Suprapubic skin (tissue), 4 donors: ENCODE data around the gene NEUROD6. TPM values are rescaled to one million over a fixed set of nuclear protein-coding genes. Genes with fewer than 3 reads are reported as not detected.

ENCODE experiments used
- DNase-seq, 2 donors: peaks; one replicate each; pipeline ENCODE4 v3.0.0-alpha.2; 2019; ENCODE audit warnings: low spot score in 2 of 2
- H3K27ac ChIP-seq: fragments of 200-600 bp; sonication (generic); one replicate; pipeline ENCODE4 v1.5.1; 2019
- H3K27me3 ChIP-seq: fragments of 200-600 bp; sonication (generic); one replicate; pipeline ENCODE4 v1.5.1; 2019
- H3K36me3 ChIP-seq: fragments of 200-600 bp; sonication (generic); one replicate; pipeline ENCODE4 v1.5.1; 2019
- H3K4me1 ChIP-seq: fragments of 200-600 bp; sonication (generic); one replicate; pipeline ENCODE4 v1.5.1; 2019
- H3K4me3 ChIP-seq: fragments of 200-600 bp; sonication (generic); one replicate; pipeline ENCODE4 v1.5.1; 2019; ENCODE audit warnings: mild to moderate bottlenecking
- H3K9me3 ChIP-seq: fragments of 200-600 bp; sonication (generic); one replicate; pipeline ENCODE4 v1.5.1; 2019
- EP300 ChIP-seq: sonication (generic); formaldehyde crosslinking; IDR thresholded peaks from one replicate; pipeline ENCODE4 v1.6.1; 2017; ENCODE audit warnings: antibody characterized with exemption
- POLR2A ChIP-seq, 2 donors: fragments of 450-650 bp; IDR thresholded peaks; one replicate each; pipeline ENCODE4 v1.6.1; 2017; ENCODE audit warnings: antibody characterized with exemption in 2 of 2, mild to moderate bottlenecking in 2 of 2, moderate library complexity in 2 of 2
- POLR2AphosphoS5 ChIP-seq, 3 donors: sonication (generic); formaldehyde crosslinking; IDR thresholded peaks; one replicate each; pipeline ENCODE4 v1.6.1; 2017; ENCODE audit warnings: antibody characterized with exemption in 3 of 3
- WGBS: methylation state at CpG from one replicate; pipeline ENCODE4 v1.1.5; 2018; 5-methylcytosine and 5-hydroxymethylcytosine counted together
- total RNA-seq, 4 donors: library from RNA; depleted of rRNA; stranded (reverse); fragments of >200 nt; gene quantifications; one replicate each; pipeline ENCODE4 v1.1.0, GENCODE V29; 2016
- TF ChIP-seq, protein P1 (sequence below), 2 donors: fragments of 200-600 bp in 1 of 2; fragments of 450-650 bp in 1 of 2; sonication (generic) in 1 of 2; IDR thresholded peaks; one replicate each; pipeline ENCODE4 v1.5.1; 2016 to 2019; ENCODE audit warnings: antibody characterized with exemption in 2 of 2, mild to moderate bottlenecking in 1 of 2, moderate library complexity in 1 of 2

NEUROD6 gene
- not detected for total RNA-seq

DNA sequence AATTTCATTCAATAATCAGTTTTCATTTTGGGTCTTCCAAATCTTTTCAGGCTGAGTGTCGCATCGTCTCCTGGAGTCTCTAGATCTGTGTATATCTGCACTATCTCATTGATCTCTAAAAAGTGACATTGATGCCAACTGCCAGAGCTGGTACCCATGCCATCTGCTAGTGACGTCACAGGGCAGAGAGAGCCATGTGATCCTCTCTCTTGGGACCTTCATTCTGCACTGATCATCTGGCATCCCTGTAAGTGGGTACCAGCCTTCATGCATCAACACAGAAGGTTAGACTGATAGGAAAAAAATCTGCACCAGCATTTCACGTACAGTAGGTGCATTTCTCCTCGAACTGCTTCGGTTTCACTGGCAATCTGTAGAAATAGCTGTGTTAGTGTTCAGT is at the start of gene NEUROD6:
Gene NEUROD6, minus strand, starts transcription at position 124 of the 400 bp plus-strand sequence. CDS start 1,458 bp downstream, outside the sequence.
- H3K4me1 ChIP-seq: peaks cover 9% of the 10 kb centered on the region
- no peak within 1 kb of the TSS for H3K4me3 ChIP-seq
- no peaks in the 10 kb centered on the region for H3K36me3 ChIP-seq
- H3K27me3 ChIP-seq: peaks cover 36% of the 10 kb centered on the region
- 75% methylated on average over 6 of the region's 6 CpGs for WGBS
- TF ChIP-seq POLR2AphosphoS5 (IDR thresholded peaks at IDR 0.05): no peak
- TF ChIP-seq, protein P1, sequence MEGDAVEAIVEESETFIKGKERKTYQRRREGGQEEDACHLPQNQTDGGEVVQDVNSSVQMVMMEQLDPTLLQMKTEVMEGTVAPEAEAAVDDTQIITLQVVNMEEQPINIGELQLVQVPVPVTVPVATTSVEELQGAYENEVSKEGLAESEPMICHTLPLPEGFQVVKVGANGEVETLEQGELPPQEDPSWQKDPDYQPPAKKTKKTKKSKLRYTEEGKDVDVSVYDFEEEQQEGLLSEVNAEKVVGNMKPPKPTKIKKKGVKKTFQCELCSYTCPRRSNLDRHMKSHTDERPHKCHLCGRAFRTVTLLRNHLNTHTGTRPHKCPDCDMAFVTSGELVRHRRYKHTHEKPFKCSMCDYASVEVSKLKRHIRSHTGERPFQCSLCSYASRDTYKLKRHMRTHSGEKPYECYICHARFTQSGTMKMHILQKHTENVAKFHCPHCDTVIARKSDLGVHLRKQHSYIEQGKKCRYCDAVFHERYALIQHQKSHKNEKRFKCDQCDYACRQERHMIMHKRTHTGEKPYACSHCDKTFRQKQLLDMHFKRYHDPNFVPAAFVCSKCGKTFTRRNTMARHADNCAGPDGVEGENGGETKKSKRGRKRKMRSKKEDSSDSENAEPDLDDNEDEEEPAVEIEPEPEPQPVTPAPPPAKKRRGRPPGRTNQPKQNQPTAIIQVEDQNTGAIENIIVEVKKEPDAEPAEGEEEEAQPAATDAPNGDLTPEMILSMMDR (IDR thresholded peaks at IDR 0.05): no peak
- no peak for TF ChIP-seq EP300
- no peak for TF ChIP-seq POLR2A (IDR thresholded peaks at IDR 0.05)
- no peak within 1 kb of the TSS for H3K27ac ChIP-seq
- no peak for DNase-seq
- no peaks in the 10 kb centered on the region for H3K9me3 ChIP-seq

GRCh38 chr7:31384466-31384865 is 43.9 kb upstream of the NEUROD6 start:
- 37% methylated on average over 4 of the region's 4 CpGs for WGBS
- TF ChIP-seq POLR2AphosphoS5 (IDR thresholded peaks at IDR 0.05) (no peak), EP300 (no peak), POLR2A (IDR thresholded peaks at IDR 0.05) (no peak)
- TF ChIP-seq, protein P1 (IDR thresholded peaks at IDR 0.05): no peak
- H3K27ac ChIP-seq: no peak overlapping the region
- H3K9me3 ChIP-seq: no peaks in the 10 kb centered on the region
- no peak overlapping the region for H3K4me3 ChIP-seq
- H3K27me3 ChIP-seq: no peaks in the 10 kb centered on the region
- no peak for DNase-seq
- no peaks in the 10 kb centered on the region for H3K36me3 ChIP-seq
- H3K4me1 ChIP-seq: no peaks in the 10 kb centered on the region

- no peak for DNase-seq
- Histone ChIP-seq H3K4me3 (no peak overlapping the region), H3K27ac (no peak overlapping the region), H3K4me1 (no peaks in the 10 kb centered on the region), H3K9me3 (no peaks in the 10 kb centered on the region), H3K36me3 (no peaks in the 10 kb centered on the region), H3K27me3 (no peaks in the 10 kb centered on the region)
- no peak for TF ChIP-seq POLR2AphosphoS5 (IDR thresholded peaks at IDR 0.05)
- no peak for TF ChIP-seq EP300
- TF ChIP-seq POLR2A (IDR thresholded peaks at IDR 0.05): no peak
- TF ChIP-seq, protein P1 (IDR thresholded peaks at IDR 0.05): no peak
- 69% methylated on average over 2 of the region's 2 CpGs for WGBS
Observed at GRCh38 chr7:31382722-31383121, 42.2 kb upstream of the NEUROD6 start.

DNA sequence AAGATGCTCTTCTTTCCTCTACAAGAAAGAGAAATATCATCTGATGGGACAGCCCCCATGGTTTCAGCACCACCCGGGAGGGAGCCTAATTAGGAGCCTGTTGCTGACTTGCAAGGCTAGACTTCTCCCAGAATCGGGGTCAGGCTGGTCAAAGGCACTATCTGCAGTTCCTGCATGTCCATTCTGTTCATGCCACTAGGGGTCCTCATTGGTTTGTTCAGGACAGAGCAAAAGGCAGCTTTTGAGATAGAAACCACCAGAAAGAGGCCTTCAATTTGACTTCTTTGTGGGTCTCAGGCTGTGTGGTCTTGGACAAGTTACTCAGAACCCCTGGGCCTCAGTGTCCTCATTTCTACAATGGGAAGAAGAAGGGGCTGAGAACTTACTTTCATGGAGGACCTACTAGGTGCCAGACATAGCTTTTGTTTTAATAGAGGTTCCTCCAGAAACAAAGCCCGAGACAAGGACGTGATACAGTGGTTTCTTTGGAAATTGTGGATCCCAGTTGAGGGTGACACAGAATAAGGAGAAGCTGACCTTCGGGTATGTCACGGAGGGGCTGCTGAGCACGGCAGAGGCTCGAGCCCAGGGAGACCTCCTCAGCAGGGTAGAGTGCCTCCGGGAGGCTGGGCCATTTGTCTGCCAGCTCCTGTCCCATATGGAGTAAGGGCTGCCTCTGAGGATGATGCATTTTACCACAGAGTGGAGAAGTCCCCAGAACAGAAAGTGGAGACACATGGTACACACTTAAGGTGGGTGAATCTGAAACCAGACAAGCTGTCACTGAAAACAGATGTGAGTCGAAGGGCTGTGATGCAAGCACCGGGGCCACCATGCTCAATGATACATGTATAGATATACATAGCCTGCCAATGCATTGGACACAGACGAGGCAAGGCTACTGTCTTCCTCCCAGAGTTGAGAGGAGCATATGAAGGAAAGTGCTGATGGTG is 33.1 kb upstream of the NEUROD6 start:
- TF ChIP-seq, protein P1 (IDR thresholded peaks at IDR 0.05): peak in 1 of 2 donors; percentile 28
- no peak for TF ChIP-seq POLR2A (IDR thresholded peaks at IDR 0.05)
- DNase-seq: no peak
- Histone ChIP-seq H3K27ac (no peak overlapping the region), H3K4me1 (no peaks in the 10 kb centered on the region), H3K27me3 (no peaks in the 10 kb centered on the region), H3K9me3 (no peaks in the 10 kb centered on the region), H3K4me3 (no peak overlapping the region), H3K36me3 (no peaks in the 10 kb centered on the region)
- 68% methylated on average over 12 of the region's 12 CpGs for WGBS

DNA sequence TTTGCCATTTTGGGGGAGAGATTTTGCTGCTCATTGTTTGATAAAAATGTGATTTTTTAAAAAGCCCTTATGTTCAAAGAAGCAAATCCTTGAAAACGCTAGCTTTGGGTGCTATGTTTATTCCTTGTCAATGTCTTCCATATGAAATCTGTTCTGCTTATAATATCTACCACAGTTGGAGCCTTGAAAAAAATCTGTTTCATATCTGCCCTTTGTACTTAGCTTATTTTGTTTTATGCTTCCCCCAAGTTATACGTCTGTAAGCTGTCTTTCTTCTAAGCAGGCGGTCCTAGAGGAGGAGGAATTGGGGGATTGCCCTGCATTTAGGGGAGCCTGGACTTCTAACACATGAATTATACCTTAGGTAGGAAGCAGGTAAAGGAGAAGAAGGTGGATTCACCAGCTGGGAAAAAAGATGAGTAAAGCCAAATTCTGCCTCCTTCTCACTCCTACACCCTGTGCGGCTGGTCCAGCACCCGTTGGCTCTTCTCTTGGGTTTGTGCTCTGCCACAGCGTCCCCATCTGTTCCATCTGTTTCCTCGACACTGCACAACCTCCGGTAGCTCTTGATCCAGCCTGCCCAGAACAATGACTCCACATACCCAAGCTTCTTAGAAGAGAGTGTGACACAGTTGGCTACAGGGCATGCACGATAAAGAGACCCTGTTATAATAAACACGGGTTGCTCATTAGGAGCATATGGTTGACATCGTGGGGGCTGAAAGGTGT is 31.9 kb upstream of the NEUROD6 start:
- Histone ChIP-seq H3K4me3 (no peak overlapping the region), H3K4me1 (no peaks in the 10 kb centered on the region), H3K27me3 (no peaks in the 10 kb centered on the region), H3K9me3 (no peaks in the 10 kb centered on the region), H3K36me3 (no peaks in the 10 kb centered on the region), H3K27ac (no peak overlapping the region)
- no peak for DNase-seq
- 70% methylated on average over 11 of the region's 11 CpGs for WGBS
- TF ChIP-seq POLR2A (IDR thresholded peaks at IDR 0.05): no peak
- no peak for TF ChIP-seq POLR2AphosphoS5 (IDR thresholded peaks at IDR 0.05)
- no peak for TF ChIP-seq EP300
